ENCODE results near the gene PRKCA.

DNA sequence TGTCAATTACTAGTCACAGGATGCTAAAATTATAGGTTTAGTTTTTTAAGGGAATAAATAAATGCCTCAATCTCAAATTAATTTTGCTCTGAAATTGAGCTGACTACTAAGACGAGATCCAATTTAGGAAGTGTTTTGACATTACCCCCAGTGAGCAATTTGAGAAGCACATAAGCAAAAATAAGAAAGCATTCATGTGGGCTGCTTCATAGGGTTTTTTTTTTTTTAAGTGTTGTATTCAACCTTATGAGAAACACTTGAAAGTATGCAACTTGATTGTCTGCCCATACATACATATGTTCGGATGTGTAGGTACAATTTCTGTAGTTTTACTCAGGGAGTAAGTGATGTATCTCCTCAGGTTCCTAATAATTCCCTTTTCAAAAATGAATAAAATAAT lies 77.6 kb downstream of the PRKCA start:
- TF ChIP-seq, protein P1, sequence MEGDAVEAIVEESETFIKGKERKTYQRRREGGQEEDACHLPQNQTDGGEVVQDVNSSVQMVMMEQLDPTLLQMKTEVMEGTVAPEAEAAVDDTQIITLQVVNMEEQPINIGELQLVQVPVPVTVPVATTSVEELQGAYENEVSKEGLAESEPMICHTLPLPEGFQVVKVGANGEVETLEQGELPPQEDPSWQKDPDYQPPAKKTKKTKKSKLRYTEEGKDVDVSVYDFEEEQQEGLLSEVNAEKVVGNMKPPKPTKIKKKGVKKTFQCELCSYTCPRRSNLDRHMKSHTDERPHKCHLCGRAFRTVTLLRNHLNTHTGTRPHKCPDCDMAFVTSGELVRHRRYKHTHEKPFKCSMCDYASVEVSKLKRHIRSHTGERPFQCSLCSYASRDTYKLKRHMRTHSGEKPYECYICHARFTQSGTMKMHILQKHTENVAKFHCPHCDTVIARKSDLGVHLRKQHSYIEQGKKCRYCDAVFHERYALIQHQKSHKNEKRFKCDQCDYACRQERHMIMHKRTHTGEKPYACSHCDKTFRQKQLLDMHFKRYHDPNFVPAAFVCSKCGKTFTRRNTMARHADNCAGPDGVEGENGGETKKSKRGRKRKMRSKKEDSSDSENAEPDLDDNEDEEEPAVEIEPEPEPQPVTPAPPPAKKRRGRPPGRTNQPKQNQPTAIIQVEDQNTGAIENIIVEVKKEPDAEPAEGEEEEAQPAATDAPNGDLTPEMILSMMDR (IDR thresholded peaks at IDR 0.05), result no peak
- TF ChIP-seq POLR2A (IDR thresholded peaks at IDR 0.05; ENCODE audit: low read depth), result no peak
